ENCODE measurements around the gene CFAP20.
"Not testable (repeated sequence)": the region's sequence is repeated elsewhere in the genome, so short reads cannot be mapped to it uniquely, and the experiment has no call there.

The CFAP20 gene

DNA sequence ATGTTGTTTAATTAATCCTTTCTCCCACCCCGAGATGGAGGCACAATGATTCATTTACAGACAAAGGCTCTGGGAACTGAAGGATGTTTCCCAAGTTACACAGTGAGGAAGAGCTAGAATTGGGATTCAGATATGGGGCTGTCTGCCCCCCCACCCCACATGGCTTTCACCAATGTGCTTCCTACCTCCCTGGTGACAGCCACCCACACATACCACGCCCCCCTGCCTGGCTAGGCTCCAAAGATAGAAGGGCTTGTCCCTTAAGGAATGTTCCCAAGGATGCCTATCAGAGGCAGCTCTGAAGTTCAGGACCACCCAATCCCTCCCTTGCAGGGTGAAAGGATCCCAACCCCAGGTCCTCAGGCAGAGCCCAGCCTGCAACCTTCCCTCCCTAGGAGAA, 32.9 kb downstream of the CFAP20 start:
- no peak for DNase-seq (ENCODE audit: low read depth)

DNA sequence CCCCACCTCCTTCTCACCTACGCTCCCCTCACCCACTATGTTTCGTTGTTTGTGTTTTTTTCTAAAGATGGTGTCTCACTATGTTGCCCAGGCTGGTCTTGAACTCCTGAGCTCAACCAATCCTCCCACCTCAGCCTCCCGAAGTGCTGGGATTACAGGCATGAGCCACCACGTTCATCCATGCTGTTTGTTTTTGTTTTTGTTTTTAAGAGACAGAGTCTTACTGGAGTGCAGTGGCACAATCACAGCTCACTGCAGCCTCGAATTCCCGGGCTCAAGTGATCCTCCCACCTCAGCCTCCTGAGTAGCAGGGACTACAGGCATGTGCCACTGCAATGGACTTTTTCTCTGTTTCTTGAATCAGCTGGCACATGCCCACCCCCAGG, 33.6 kb downstream of the CFAP20 start:
- not testable (repeated sequence) for DNase-seq (ENCODE audit: low read depth)

- no peak for DNase-seq (ENCODE audit: low read depth)
Measured at GRCh38 chr16:58094791-58095574, 34.2 kb downstream of the CFAP20 start.

GRCh38 chr16:58094026-58094425, 35.2 kb downstream of the CFAP20 start:
- no peak for DNase-seq (ENCODE audit: low read depth)

GRCh38 chr16:58090396-58090795, 38.8 kb downstream of the CFAP20 start:
- DNase-seq (ENCODE audit: low read depth), result not testable (repeated sequence)

GRCh38 chr16:58088091-58088490, 41.1 kb downstream of the CFAP20 start:
- DNase-seq (ENCODE audit: low read depth), result no peak

DNA sequence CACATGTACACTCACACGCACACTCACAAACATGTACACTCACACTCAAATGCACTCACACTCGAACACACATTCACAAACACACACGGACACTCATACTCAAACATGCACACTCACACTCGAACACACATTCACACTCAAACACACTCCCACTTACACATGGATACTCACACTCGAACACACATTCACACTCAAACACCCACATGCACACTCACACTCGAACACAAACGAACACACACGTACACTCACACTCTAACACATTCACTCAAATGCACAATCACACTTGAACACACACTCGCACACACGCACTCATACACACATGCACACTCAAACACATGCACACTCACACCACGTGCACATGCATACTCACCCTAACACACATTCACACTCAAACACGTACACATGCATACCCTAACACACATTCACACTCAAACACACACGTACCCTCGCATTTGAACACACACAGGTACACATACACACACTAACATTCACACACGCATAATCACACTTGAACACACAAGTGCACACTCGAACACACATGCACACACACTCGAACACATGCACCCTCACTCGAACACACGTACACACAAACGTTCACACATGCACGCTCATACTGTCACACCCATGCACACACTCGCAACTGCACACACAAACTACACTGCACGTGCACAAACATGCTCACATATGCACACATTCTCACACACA, 41.8 kb downstream of the CFAP20 start:
- DNase-seq (ENCODE audit: low read depth), result no peak

- no peak for DNase-seq (ENCODE audit: low read depth)
Measured at GRCh38 chr16:58086381-58087208, 42.6 kb downstream of the CFAP20 start.

- no peak for DNase-seq (ENCODE audit: low read depth)
Measured at GRCh38 chr16:58085584-58086251, 43.5 kb downstream of the CFAP20 start.

DNA sequence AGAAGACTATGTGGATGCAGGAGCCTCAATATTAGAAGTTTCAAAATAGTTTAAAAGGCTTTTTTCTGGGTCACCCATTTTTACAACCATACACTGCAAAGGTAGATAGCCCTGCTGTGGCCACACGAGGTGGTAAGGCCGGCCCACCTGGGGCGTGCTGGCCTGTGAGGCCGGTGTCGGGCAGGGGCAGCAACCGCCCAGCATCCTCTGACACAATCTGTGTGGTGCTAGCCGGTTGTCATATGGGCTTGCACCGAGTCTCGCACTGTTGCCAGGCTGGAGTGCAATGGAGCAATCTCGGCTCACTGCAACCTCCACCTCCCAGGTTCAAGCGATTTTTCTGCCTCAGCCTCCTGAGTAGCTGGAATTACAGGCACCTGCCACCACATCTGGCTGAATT, 44.0 kb downstream of the CFAP20 start:
- DNase-seq (ENCODE audit: low read depth), result no peak

- DNase-seq (ENCODE audit: low read depth), result no peak
Measured at GRCh38 chr16:58084635-58085034, 44.5 kb downstream of the CFAP20 start.

GRCh38 chr16:58082381-58082780, 46.8 kb downstream of the CFAP20 start:
- DNase-seq (ENCODE audit: low read depth), result no peak

GRCh38 chr16:58080657-58081056, 48.5 kb downstream of the CFAP20 start:
- DNase-seq (ENCODE audit: low read depth), result not testable (repeated sequence)

DNA sequence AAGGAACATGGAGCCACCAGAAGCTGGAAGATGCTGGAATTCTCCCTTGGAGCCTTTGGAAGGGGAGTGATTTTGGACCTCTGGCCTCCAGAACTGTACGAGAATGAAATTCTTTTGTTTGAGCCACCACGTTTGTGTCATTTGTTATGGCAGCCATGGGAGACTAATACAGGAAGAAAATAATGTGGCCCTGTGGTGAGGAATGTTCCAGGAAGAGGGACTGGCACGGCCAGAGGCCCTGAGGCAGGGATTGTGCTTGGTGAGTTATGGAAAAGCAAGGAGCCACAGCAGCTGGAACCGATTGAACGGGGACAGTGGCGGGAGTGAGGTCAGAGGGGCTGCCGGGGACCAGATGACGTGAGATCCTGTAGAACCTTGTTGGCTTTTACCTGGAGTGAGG, 51.4 kb downstream of the CFAP20 start:
- no peak for DNase-seq (ENCODE audit: low read depth)

- DNase-seq (ENCODE audit: low read depth), result no peak
Measured at GRCh38 chr16:58076514-58076913, 52.7 kb downstream of the CFAP20 start.

- no peak for DNase-seq (ENCODE audit: low read depth)
Measured at GRCh38 chr16:58074657-58075056, 54.5 kb downstream of the CFAP20 start.

- not testable (repeated sequence) for DNase-seq (ENCODE audit: low read depth)
Measured at GRCh38 chr16:58073086-58073485, 56.1 kb downstream of the CFAP20 start.

- DNase-seq (ENCODE audit: low read depth), result not testable (repeated sequence)
Measured at GRCh38 chr16:58072134-58072533, 57.0 kb downstream of the CFAP20 start.

GRCh38 chr16:58070585-58070984, 58.6 kb downstream of the CFAP20 start:
- no peak for DNase-seq (ENCODE audit: low read depth)

Measured in amniotic epithelial cell (primary cell).